ENCODE results near the gene EIF4G3. TPM values are rescaled to one million over a fixed set of nuclear protein-coding genes. Genes with fewer than 3 reads are reported as not detected.

The EIF4G3 gene
- total RNA-seq, 1 donor = 58.6 TPM

GRCh38 chr1:21021311-21021710, 155.4 kb downstream of the EIF4G3 start:
- H3K4me3 ChIP-seq (ENCODE audit: low read depth, low read length) = no peak overlapping the region
- peak; percentile 19 for DNase-seq (ENCODE audit: low read depth)
- TF ChIP-seq, protein P1, sequence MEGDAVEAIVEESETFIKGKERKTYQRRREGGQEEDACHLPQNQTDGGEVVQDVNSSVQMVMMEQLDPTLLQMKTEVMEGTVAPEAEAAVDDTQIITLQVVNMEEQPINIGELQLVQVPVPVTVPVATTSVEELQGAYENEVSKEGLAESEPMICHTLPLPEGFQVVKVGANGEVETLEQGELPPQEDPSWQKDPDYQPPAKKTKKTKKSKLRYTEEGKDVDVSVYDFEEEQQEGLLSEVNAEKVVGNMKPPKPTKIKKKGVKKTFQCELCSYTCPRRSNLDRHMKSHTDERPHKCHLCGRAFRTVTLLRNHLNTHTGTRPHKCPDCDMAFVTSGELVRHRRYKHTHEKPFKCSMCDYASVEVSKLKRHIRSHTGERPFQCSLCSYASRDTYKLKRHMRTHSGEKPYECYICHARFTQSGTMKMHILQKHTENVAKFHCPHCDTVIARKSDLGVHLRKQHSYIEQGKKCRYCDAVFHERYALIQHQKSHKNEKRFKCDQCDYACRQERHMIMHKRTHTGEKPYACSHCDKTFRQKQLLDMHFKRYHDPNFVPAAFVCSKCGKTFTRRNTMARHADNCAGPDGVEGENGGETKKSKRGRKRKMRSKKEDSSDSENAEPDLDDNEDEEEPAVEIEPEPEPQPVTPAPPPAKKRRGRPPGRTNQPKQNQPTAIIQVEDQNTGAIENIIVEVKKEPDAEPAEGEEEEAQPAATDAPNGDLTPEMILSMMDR (IDR thresholded peaks at IDR 0.05; ENCODE audit: insufficient read depth, low read length) = no peak

GRCh38 chr1:21020151-21020550, 156.5 kb downstream of the EIF4G3 start:
- no peak overlapping the region for H3K4me3 ChIP-seq (ENCODE audit: low read depth, low read length)
- TF ChIP-seq, protein P1 (IDR thresholded peaks at IDR 0.05; ENCODE audit: insufficient read depth, low read length) = no peak
- DNase-seq (ENCODE audit: low read depth) = no peak

DNA sequence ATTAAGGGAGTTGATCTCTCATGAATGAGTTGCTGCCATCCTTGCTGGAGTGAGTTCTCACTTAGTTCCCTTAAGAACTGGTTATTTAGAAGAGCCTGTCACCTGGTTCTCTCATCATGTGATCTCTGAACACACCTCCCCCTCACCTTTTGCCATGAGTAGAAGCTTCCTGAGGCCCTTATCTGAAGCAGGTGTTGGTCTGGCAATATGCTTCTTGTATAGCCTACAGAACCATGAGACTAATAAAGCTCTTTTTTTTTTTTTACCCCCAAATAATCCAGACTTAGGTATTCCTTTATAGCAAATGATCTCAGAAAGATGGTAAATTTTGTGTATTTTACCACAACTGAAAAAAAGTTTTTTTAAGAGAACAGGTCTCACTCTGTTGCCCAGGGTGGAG, 158.0 kb downstream of the EIF4G3 start:
- no peak for DNase-seq (ENCODE audit: low read depth)
- TF ChIP-seq, protein P1 (IDR thresholded peaks at IDR 0.05; ENCODE audit: insufficient read depth, low read length) = no peak

DNA sequence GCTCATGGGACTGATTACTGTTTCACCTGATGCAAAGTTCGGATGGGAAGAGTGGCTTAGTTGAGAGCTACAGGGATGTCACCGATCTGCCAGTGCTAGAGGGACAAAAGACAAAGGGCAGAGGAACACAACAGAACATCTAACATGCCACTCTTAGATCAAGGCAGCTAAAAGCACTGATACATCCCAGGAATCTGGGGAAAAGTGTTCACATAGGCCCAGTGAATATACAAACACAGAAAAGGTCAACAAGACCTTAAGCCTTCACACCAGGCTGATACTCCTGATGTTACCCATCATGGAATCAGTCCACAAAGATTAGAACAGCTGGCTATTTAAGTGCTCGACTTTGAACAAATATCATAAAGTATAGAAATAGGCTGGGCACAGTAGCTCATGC, 163.2 kb downstream of the EIF4G3 start:
- no peak overlapping the region for H3K4me3 ChIP-seq (ENCODE audit: low read depth, low read length)
- TF ChIP-seq, protein P1 (IDR thresholded peaks at IDR 0.05; ENCODE audit: insufficient read depth, low read length) = no peak
- DNase-seq (ENCODE audit: low read depth) = no peak

More for the DNA sequence above, 158.0 kb downstream of the EIF4G3 start:
- no peak overlapping the region for H3K4me3 ChIP-seq (ENCODE audit: low read depth, low read length)

DNA sequence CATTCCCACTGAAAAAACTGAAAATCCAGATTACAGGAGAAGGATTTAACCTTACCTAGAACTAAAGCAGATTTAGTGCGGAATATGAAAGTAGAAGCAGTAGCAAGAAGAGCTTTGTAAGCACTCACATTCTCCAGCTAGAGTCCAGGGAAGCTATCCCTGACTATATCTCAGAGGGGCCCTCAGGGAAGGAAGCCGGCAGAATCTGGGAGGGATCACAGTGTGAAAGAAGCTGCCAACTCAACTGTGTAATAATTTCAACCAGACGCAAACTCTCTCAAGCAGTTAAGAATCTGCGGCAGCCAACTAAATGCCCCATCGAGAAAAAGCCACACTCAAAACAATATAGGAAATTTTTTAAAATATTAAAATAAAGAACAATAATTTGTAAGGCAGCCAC, 163.8 kb downstream of the EIF4G3 start:
- no peak overlapping the region for H3K4me3 ChIP-seq (ENCODE audit: low read depth, low read length)
- DNase-seq (ENCODE audit: low read depth) = peak; percentile 76
- TF ChIP-seq, protein P1 (IDR thresholded peaks at IDR 0.05; ENCODE audit: insufficient read depth, low read length) = no peak

GRCh38 chr1:21007876-21008275, 168.8 kb downstream of the EIF4G3 start:
- DNase-seq (ENCODE audit: low read depth) = no peak
- no peak overlapping the region for H3K4me3 ChIP-seq (ENCODE audit: low read depth, low read length)
- TF ChIP-seq, protein P1 (IDR thresholded peaks at IDR 0.05; ENCODE audit: insufficient read depth, low read length) = no peak

All from fibroblast of the aortic adventitia (primary cell).